Peyer's patch (tissue), 4 donors: Measurements from ENCODE around the gene PACS2. TPM values are rescaled to one million over a fixed set of nuclear protein-coding genes. Genes with fewer than 3 reads are reported as not detected.

Source experiments
- DNase-seq, 3 donors: peaks; one replicate each; pipeline ENCODE4 v3.0.0-alpha.2; 2017 to 2019
- H3K27ac ChIP-seq, 4 donors: fragments of 200-600 bp; sonication (generic); one replicate each; pipeline ENCODE4 v1.5.1; 2016 to 2019
- H3K27me3 ChIP-seq, 2 donors: fragments of 200-600 bp; sonication (generic); one replicate each; pipeline ENCODE4 v1.5.1; 2019
- H3K36me3 ChIP-seq, 3 donors: fragments of 200-600 bp; sonication (generic); one replicate each; pipeline ENCODE4 v1.5.1; 2016 to 2019
- H3K4me1 ChIP-seq, 4 donors: fragments of 200-600 bp; sonication (generic); one replicate each; pipeline ENCODE4 v1.5.1; 2016 to 2019
- H3K4me3 ChIP-seq, 4 donors: fragments of 200-600 bp; sonication (generic); 1 replicate in 3 of 4; 2 replicates in 1 of 4; pipeline ENCODE4 v1.5.1; 2016 to 2019; ENCODE audit warnings: mild to moderate bottlenecking in 1 of 4
- H3K9me3 ChIP-seq, 4 donors: fragments of 200-600 bp; sonication (generic); one replicate each; pipeline ENCODE4 v1.5.1; 2016 to 2019; ENCODE audit warnings: mild to moderate bottlenecking in 1 of 4
- CTCF ChIP-seq, 6 experiments: fragments of 450-650 bp in 4 of 6; fragments of 200-600 bp in 2 of 6; sonication (generic) in 1 of 6; IDR thresholded peaks; one replicate each; pipeline ENCODE4 v1.5.1; 2017 to 2019; ENCODE audit warnings: antibody characterized with exemption in 6 of 6, mild to moderate bottlenecking in 3 of 6, moderate library complexity in 1 of 6
- POLR2A ChIP-seq, 2 donors: fragments of 450-650 bp; IDR thresholded peaks; one replicate each; pipeline ENCODE4 v1.5.1; 2017; ENCODE audit warnings: antibody characterized with exemption in 2 of 2, mild to moderate bottlenecking in 2 of 2, moderate library complexity in 2 of 2
- total RNA-seq, 4 donors: library from RNA; depleted of rRNA; stranded (reverse); fragments of >200 nt; gene quantifications; one replicate each; pipeline ENCODE4 v1.1.0, GENCODE V29; 2016

The PACS2 gene
- total RNA-seq, 4 donors from 2014 or later, result 77.2 to 158 (median 126) TPM

DNA sequence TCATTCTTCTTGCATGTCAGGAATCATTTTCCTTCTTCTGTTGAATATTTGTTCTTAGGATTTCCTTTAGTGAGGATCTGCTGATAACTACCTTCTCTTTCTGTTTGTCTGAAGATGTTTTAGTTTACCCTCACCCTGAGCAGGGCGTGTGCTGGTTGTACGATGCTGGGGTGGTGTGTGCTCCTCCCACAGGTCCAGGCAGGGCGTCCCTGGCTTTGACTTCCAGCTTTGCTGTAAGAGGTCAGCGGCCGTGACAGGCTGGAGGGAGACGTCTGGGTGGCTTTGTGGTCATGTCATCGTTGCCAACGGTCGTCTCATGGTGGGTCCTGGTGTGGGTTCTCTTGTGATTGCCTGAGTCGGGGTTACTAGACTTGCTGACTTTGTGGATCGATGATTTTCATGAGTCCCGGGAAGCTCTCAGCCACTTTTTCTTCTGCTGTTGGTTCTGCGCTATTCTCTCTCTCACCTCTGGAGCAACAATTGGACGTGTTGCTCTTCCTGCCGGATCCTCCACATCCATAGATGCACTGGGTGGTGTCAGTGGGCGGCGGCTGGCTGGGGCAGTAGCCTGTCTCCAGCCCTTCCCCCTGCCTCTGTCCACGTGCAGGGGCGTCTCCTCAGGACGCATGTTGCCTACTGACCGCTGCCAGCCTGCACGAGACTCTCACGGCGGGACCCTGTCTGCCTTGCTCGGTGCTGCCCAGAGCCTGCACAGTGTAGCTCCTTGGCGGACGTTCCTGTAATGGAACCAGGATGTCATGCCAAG lies 8.4 kb downstream of the PACS2 start:
- no peaks in the 10 kb centered on the region for H3K36me3 ChIP-seq
- no peak overlapping the region for H3K4me3 ChIP-seq
- H3K9me3 ChIP-seq, result no peaks in the 10 kb centered on the region
- peaks cover 0 to 21% (median 0%) of the 10 kb centered on the region in 4 donors for H3K4me1 ChIP-seq
- TF ChIP-seq CTCF (IDR thresholded peaks at IDR 0.05) (no peak), POLR2A (IDR thresholded peaks at IDR 0.05) (no peak)
- no peak for DNase-seq
- no peak overlapping the region for H3K27ac ChIP-seq
- H3K27me3 ChIP-seq, result no peaks in the 10 kb centered on the region

GRCh38 chr14:105323663-105324062 lies 9.1 kb downstream of the PACS2 start:
- no peak for DNase-seq
- no peak overlapping the region for H3K27ac ChIP-seq
- peaks cover 0 to 21% (median 0%) of the 10 kb centered on the region in 4 donors for H3K4me1 ChIP-seq
- TF ChIP-seq POLR2A (IDR thresholded peaks at IDR 0.05) (no peak), CTCF (IDR thresholded peaks at IDR 0.05) (no peak)
- no peaks in the 10 kb centered on the region for H3K9me3 ChIP-seq
- no peaks in the 10 kb centered on the region for H3K27me3 ChIP-seq
- H3K36me3 ChIP-seq, result no peaks in the 10 kb centered on the region
- H3K4me3 ChIP-seq, result no peak overlapping the region

DNA sequence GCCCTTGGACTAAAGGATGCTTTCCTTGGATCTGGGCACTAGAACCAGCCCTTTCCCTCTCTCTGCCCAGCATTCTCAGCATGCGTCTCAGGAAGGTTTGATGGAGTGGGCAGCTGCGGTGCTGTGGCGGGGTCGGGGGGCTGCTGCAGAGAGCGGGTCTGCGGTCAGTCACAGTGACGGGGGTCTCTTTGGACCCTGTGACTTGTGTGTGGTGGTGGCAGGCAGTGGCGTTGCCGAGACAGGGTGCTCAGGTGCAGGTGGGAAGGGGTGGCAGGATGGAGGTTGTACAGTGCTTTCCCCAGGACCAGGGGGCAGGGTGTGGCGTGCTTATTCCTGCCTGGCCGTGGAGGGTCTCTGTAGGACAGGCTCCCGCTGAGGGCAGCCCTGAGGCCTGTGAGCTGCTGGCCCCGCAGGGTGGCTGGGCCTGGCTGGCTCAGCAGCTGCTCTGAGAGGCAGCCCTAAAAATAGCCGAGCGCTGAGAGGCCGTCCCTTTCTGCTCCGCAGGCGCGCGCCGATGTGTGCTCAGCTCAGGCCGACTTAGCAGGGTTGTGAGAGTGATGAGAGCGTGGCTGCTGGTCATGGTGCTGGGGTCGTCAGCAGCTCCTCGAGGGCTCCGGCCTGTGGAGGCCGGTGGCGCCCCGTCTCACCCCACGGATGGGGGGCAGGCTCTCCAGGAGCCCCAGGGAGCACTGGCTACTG lies 9.7 kb downstream of the PACS2 start:
- no peaks in the 10 kb centered on the region for H3K9me3 ChIP-seq
- no peaks in the 10 kb centered on the region for H3K27me3 ChIP-seq
- peaks cover 0 to 21% (median 0%) of the 10 kb centered on the region in 4 donors for H3K4me1 ChIP-seq
- DNase-seq, result no peak
- no peak overlapping the region for H3K4me3 ChIP-seq
- no peak overlapping the region for H3K27ac ChIP-seq
- TF ChIP-seq CTCF (IDR thresholded peaks at IDR 0.05), result no peak
- no peak for TF ChIP-seq POLR2A (IDR thresholded peaks at IDR 0.05)
- H3K36me3 ChIP-seq, result no peaks in the 10 kb centered on the region

DNA sequence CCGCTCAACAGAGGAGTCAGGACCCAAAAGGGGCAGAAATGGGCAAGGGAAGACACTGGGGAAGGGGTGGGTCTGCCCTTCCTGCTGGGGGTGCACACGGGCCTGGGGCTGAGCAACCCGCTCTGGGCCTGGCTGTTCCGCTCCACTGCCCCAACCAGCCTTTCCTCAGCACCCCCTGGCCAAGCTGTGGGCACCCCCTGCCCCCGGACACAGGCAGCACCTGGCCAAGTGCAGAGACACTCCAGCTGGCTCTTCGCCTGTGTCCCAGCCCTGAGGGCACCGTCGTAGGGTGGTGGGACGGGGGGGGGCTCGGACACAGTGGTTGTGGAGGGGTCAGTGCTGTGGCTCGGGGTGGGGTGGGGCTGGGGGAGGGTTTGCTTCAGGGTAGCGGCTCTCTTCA lies 10.3 kb downstream of the PACS2 start:
- no peaks in the 10 kb centered on the region for H3K27me3 ChIP-seq
- H3K36me3 ChIP-seq, result no peaks in the 10 kb centered on the region
- H3K4me1 ChIP-seq, result peaks cover 0 to 21% (median 0%) of the 10 kb centered on the region in 4 donors
- no peak for TF ChIP-seq POLR2A (IDR thresholded peaks at IDR 0.05)
- TF ChIP-seq CTCF (IDR thresholded peaks at IDR 0.05), result no peak
- no peak for DNase-seq
- no peak overlapping the region for H3K4me3 ChIP-seq
- no peak overlapping the region for H3K27ac ChIP-seq
- H3K9me3 ChIP-seq, result no peaks in the 10 kb centered on the region

DNA sequence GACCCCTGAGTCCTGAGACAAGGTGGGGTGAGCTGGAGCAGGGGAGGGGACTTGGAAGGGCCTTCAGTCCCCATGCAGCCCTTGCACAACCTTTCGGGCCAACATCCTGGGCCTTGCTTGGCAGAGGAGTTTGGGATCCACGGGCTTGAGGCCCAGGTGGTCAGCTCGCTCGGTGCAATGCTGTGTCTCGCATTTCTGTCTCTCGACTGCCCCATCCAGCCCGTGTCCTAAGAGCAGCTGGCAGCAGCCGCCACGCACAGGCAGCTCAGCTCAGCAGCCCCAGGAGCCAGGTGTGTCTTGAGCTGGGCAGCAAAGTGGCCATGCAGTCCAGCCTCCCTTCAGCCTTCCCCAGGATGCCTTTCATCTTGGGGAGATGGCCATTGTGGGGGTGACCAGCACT lies 10.8 kb downstream of the PACS2 start:
- Histone ChIP-seq H3K27ac (no peak overlapping the region), H3K27me3 (no peaks in the 10 kb centered on the region), H3K4me3 (no peak overlapping the region), H3K36me3 (no peaks in the 10 kb centered on the region), H3K4me1 (peaks cover 0 to 21% (median under 1%) of the 10 kb centered on the region in 4 donors), H3K9me3 (no peaks in the 10 kb centered on the region)
- TF ChIP-seq POLR2A (IDR thresholded peaks at IDR 0.05), result no peak
- no peak for TF ChIP-seq CTCF (IDR thresholded peaks at IDR 0.05)
- no peak for DNase-seq
